ENCODE data around the gene IGLL1.
A peak's percentile ranks its signal among the peaks of the same experiment; 100 is the strongest.
"Not testable (repeated sequence)": the region's sequence is repeated elsewhere in the genome, so short reads cannot be mapped to it uniquely, and the experiment has no call there.

The IGLL1 gene

GRCh38 chr22:23539135-23539838, 40.8 kb downstream of the IGLL1 start:
- DNase-seq, result peak; percentile 61

DNA sequence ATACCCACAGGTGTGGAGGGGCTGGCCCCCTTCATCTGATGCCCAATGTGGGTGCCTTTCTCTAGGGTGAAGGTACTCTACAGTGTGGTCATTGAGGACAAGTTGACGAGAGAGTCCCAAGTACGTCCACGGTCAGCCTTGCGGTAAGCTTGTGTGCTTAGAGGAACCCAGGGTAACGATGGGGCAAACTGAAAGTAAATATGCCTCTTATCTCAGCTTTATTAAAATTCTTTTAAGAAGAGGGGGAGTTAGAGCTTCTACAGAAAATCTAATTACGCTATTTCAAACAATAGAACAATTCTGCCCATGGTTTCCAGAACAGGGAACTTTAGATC, 41.4 kb downstream of the IGLL1 start:
- not testable (repeated sequence) for DNase-seq

DNA sequence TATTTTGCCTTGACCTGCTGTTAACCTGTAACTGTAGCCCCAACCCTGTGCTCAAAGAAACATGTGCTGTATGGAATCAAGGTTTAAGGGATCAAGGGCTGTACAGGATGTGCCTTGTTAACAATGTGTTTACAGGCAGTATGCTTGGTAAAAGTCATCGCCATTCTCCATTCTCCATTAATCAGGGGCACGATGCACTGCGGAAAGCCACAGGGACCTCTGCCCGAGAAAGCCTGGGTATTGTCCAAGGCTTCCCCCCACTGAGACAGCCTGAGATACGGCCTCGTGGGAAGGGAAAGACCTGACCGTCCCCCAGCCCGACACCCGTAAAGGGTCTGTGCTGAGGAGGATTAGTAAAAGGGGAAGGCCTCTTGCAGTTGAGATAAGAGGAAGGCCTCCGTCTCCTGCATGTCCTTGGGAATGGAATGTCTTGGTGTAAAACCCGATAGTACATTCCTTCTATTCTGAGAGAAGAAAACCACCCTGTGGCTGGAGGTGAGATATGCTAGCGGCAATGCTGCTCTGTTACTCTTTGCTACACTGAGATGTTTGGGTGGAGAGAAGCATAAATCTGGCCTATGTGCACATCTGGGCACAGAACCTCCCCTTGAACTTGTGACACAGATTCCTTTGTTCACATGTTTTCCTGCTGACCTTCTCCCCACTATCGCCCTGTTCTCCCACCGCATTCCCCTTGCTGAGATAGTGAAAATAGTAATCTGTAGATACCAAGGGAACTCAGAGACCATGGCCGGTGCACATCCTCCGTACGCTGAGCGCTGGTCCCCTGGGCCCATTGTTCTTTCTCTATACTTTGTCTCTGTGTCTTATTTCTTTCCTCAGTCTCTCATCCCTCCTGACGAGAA, 42.0 kb downstream of the IGLL1 start:
- DNase-seq, result not testable (repeated sequence)

DNA sequence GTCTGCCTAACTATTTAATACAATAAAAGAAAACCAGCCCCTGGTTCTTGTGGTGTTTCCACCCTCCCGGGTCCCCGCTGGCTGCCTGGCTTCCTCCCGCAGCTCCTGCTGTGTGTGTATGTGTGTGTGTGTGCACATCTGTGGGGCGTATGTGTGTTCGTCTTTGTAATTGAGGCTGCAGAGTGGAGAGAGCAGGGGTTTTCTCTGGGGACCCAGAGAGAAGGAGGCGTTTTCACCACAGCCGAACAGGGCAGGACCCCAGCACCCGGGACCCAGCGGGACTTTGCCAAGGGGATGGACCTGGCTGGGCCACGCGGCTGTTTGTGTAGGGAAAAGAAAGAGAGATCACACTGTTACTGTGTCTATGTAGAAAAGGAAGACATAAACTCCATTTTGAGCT, 42.7 kb downstream of the IGLL1 start:
- DNase-seq, result no peak

- DNase-seq, result no peak
Observed at GRCh38 chr22:23536821-23537345, 43.2 kb downstream of the IGLL1 start.

GRCh38 chr22:23535790-23536661, 44.1 kb downstream of the IGLL1 start:
- not testable (repeated sequence) for DNase-seq

- no peak for DNase-seq
Observed at GRCh38 chr22:23534851-23535717, 45.0 kb downstream of the IGLL1 start.

DNA sequence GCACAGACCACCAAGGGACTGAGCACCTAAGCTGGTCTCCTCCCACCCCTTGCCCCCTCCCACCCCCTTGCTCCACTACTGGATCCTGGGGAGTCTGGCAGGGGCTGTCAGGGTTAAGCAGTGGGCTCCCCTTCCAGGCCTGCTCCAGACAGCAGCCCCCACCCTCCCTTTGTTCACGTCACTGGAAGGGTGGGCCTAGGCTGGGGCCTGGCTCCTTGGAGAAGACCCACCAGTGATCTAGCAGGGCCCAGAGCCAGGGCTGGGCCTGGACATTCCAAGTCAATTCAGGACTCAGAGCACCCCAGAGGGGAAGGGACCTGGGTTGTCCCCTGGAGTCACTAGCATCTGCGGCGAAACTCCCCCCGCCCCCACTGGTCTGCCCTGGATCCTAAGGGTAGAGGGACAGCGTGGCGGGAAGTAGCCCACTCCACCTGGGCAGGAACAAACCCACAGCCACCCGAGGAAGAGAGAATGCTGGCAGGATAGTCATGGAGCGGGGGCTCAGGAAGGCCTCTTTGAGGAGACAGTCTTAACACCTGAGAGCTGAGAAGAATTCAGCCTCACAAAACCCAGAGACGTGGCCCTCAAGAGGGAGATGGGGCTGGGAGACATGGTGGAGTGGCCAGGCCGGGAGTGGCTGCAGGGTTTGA, 45.8 kb downstream of the IGLL1 start:
- DNase-seq, result no peak

DNA sequence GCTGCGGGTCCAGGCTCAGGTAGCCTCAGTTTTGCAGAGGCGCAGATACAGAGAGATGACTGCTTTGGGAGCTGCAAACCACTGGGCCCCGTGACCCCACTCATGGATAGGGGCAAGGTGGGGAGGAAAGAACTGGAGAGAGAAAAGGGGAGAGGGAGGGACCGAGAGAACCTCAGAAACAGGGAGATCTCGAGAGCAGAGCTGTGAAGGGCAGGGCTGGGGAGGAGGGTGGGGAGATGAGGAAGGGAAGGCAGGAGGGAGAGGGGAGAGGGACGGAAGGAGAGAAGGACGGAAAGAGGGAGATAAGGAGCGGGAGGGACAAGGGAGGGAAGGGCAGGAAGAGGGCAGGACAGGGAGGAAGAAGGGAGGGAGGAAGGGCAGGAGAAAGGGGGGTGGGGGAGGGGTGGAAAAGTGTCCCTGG, 46.3 kb downstream of the IGLL1 start:
- DNase-seq, result no peak

- no peak for DNase-seq
Observed at GRCh38 chr22:23533328-23533762, 46.7 kb downstream of the IGLL1 start.

- DNase-seq, result no peak
Observed at GRCh38 chr22:23532731-23533130, 47.4 kb downstream of the IGLL1 start.

- DNase-seq, result no peak
Observed at GRCh38 chr22:23531966-23532705, 48.0 kb downstream of the IGLL1 start.

GRCh38 chr22:23531283-23531956, 48.7 kb downstream of the IGLL1 start:
- DNase-seq, result no peak

DNA sequence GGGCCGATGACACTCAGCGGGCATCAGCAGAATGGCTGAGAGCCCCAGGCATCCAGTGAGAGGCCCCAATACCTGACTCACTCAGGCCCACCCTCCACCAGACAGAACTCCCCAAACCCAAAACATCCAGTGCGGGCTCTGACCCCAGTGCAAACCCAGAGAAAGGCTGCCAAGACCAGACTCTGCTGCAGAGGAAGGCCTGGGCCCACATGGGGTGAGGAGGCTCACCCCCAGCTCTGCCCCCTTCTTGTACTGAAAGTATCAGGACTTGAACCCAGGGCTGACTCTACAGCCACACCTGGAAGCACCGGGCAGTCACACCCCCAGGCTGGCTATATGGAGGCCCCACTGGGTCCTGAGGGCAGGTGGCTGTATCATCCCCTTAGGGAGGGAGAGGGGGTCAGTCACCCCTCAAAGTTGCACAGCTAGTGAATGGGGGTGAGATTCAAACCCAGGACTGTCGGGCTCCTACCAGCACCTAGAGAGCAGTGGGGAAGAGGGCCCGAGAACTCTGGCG, 49.3 kb downstream of the IGLL1 start:
- DNase-seq, result no peak

DNA sequence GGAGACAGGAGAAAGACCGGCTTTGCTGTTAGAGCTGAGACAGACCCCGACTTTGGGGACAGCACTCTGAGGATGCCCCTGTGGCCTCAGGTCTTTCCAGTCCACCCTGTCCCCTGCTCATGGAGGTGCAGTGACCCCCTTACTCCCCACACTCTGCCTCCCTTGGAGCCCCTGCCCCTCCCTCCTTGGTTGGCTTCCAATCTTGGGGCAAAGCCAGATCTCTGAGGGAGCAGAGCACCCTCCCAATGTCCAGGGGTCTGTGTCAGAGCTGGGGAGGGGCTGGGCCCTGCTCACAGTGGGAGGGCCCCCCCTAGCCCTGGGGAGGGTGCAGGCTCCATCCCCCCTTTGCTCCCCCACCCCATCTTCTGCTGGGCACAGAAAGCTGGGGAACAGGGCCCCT, 50.0 kb downstream of the IGLL1 start:
- DNase-seq, result no peak

DNA sequence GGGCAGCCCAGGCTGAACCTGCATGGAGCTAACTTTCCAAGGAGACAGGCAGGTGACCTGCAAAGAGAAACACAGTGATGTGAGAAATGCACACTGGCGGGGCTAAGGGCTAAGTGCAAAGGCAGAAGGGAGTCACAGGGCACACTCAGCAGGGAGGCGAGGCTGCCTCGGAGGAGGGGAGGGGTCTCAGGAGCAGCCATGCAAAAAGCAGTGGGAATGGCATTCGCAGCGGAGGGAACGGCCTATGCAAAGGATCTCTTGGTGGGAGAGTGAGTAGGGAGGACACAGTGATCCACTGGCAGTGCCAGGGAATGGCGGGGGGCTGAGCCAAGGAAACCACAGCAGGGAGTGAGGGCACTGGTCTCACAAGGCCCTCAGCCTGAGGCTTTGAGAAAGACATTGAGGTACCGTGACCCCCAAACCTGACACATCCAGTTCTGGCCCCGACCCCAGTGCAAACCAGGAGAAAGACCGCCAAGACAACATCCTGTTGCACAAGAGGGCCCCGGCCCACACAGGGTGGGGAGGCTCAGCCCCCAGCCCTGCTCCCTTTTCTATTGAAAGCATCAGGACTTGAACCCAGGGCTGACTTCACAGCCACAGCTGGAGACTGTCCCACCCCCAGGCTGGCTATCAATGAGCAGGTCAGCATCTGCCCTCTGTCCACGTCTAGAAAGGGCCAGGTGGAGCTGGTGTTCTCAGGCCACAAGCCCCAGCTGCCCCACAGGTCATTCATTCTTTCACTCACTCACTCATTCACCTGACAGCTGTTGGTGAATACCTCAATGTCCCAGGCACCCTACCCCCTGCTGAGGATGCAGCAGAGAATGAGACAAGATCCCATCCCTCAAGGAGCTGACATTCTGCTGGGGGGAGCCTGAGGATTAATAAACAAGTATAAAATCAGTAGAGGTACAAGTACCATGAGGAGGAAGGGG, 50.7 kb downstream of the IGLL1 start:
- no peak for DNase-seq

DNA sequence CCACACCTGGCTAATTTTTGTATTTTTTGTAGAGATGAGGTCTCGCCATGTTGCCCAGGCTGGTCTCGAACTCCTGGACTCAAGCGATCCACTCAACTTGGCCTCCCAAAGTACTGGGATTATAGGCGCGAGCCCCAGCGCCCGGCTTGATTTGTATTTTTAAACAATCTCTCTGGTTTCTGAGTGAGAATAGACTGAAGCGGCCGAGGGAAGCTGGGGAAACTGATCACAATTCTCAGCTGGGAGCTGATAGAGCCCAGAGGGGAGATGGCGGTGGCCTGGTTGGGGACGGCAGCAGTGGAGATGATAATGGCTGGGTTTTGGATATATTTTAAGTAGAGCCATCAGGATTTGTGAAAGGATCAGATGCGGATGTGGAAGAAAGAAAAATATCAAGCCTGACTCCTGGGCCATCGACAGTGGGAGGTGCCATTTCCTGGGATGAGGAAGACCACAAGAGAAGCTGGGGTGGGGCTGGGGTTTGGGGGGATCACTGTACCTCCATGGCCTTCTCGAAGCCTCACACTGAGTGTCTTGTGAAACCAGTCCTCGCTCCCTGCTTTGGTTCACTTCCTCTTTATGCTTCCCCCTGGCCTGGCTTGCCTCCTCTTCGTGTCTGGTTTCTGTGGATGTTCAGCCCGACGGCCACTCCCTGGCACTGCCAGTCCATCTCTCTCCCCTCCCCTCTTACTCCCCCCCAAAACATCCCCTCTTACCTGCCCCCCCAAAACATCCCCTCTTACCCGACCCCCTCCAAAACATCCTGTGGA, 51.9 kb downstream of the IGLL1 start:
- DNase-seq, result no peak

All from stimulated activated naive CD4-positive, alpha-beta T cell treated with Interleukin-2 at 50 U/mL for 16 hours (primary cell).